GM21723 (cell line): ENCODE measurements around the gene HEMK1.

Experiments
- ATAC-seq: cut with Tn5 transposase; IDR thresholded peaks from one replicate; pipeline ENCODE4 v1.9.1; 2021; ENCODE audit warnings: mild to moderate bottlenecking, moderate library complexity; ENCODE audit not compliant: unreplicated experiment

Gene HEMK1, protein sequence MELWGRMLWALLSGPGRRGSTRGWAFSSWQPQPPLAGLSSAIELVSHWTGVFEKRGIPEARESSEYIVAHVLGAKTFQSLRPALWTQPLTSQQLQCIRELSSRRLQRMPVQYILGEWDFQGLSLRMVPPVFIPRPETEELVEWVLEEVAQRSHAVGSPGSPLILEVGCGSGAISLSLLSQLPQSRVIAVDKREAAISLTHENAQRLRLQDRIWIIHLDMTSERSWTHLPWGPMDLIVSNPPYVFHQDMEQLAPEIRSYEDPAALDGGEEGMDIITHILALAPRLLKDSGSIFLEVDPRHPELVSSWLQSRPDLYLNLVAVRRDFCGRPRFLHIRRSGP

GRCh38 chr3:50568947-50569749 is at the start of gene HEMK1:
HEMK1 (plus strand) TSS chr3:50569522; CDS start chr3:50571105, 1,583 bp downstream.
- peak; percentile 71 for ATAC-seq

DNA sequence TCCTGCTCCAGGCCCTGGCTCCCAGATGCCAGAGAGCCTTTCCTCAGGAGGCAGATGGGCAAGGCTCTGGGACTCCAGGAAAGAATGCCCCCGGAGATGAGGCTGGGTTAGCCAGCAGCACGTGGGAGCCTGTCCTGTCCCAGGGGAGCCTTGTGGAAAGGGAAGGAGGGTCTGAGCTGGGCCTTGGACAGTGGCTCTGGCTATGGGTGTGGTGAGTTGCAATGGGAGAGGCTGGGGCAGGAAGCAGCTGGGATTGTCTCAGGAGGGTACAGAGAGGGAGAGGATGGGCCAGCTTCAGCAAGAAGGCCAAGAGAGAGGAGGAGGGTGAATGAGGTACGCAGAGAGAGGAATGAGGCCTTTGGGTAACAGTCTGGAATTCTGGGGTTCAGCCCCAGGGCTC is 48.5 kb upstream of the HEMK1 start:
- no peak for ATAC-seq

DNA sequence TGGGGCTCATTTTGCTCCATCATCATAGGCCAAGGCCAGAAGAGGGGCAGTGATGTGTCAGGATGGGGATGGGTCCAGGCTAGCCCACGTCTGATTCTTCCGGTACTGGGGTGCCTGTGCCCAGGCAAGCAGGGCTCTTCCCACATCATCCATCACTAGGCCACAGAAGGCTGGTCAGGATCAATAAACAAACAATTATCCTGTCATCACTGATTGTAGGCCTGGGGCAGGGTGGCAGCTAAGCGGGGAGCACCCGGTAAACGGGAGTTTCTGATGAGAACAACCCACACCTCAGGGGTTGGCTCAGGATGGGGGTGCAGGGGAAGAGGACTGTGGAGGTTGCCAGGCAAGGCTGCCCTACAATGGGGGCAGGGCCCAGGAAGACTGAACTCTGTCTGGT is 47.8 kb upstream of the HEMK1 start:
- ATAC-seq = no peak

DNA sequence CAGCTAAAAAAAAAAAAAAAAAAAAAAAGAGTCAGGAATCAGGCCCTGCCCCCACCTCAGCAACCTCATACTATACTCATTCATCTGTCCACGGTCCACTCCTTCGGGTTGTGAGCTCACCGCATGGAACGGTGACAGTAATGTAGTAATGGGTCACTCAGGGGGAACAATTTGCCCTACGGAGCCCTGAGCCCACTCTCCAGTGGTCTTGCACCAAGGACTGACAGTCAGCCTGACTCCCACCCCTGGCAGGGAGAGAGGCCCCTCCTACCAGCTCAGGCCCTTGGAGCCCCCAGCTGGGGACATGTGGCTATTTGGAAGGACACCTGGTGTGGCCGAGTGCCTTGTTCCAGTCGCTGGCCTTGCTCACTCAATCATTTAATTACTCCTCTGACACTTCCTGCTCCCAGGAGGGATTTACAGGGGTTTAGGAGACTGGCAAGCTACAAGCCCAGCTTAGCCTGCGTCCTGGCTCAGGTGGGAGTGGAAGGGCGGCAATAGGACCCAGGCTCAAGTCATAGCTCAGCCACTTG is 46.0 kb upstream of the HEMK1 start:
- no peak for ATAC-seq

GRCh38 chr3:50524746-50525145 is 44.6 kb upstream of the HEMK1 start:
- ATAC-seq = no peak

DNA sequence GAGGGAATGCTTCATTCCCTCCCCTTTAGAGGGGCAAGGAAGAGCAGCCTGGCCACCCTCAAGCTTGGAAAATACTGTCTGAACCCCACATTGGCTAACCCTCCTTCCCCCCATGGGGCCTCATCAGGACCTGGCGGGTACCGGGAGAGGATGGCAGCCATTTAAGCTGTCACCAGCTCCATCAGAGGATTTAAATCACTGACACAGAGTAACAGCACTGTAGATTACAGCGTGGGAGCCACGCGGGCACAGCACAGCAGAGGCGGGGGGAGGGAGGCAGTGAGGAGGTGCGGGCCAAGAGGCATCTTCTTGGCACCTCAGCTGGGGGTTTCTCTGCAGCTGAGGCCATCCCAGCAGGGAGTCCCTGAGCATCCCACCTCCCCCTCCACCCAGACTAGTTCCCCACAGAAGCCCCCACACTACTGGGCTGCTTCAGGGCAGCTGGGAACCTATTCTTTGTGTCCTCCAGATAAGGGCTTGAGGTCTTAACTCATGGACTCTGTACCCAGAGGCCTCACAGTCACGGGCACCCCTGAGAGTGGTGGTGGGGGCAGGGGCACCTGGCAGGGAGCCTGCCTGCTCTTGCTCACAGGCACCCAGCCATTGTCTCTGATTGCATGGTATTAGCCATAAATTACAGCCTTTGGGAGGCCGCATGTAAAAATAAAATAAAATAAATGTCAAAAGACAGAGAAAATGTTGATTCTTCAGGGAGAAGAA is 44.0 kb upstream of the HEMK1 start:
- ATAC-seq = no peak

DNA sequence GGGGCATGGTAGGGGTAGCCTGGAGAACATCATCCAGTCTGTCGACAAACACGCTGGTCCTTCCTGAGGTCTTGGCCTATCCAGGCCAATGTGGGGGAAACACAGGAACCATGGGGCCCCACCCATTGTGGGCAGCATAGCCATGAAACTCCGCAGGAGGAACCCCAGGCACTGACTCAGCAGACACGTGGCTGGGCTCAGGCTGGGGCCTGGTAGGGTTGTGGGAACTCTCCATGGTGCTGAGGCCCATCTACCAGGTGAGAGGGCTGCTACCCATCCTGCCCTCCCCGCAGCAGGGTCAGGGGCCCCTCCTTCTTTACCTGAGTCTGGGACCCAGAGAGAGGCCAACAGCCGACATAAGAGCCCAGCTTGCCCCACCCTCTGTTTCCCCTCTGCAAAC is 43.3 kb upstream of the HEMK1 start:
- ATAC-seq = no peak

DNA sequence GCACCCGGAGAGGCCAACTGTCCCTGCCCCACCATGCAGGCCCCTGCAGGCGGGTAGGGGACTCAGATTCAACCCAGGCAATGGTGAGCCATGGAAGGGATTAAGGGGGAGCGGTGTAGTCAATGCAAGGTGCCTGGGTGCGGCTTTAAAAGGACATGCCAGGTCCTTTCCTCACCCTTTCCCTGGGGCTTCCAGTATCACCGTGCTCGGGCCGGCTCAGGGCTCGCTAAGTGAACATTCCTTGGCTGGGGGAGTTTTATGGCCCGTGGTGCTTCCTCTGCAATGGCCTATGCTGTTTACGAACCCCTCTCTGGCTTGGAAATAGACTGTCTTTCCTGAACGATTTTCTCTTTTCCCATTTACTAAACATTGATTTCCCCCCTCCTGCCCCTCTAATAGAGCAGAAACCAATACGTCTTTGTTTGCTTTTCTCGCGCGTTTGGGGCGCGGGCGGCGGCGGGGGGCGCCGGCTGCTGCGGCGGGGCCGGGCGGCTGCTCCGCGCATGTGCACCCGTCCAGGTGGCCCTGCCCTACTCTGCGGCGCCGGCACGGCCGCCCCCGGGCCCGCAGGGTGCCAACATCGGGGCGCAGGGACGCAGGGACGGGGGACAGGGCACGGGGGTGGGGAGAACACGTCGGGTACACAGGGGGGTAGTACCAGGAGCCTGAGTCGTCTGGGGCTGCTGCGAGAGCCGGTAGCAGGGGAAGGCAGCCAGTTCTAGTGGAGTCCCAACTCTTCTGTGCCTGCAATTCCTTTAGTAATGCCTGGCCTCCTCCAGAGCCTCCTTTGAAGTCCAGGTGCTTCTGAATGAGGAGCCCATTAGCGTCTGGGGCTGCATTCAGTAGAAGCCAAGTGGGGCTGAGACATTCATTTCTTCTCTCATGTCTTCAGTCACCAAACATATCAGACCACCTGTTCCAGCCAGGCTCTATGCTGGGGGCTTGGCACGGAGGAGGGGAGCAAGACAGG is 39.0 kb upstream of the HEMK1 start:
- no peak for ATAC-seq

DNA sequence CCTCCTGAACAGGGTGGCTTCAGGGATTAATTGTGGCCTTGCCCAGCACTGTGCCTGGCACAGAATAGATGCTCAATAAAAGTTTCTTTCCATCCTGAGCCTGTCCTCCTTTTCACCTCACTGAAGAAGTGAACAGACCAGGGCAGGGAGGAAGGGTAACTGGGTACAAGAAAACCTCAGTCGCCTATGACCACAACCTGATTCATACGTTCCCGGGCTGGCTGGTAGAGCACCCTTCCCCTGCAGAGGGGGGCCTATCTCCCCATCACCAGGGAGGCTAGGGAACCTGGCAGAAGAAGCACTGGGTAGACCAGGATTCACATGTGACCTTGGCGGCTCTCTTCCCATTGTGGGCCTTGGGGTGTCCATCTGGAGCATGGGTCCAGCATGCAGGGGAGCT is 38.1 kb upstream of the HEMK1 start:
- ATAC-seq = no peak

DNA sequence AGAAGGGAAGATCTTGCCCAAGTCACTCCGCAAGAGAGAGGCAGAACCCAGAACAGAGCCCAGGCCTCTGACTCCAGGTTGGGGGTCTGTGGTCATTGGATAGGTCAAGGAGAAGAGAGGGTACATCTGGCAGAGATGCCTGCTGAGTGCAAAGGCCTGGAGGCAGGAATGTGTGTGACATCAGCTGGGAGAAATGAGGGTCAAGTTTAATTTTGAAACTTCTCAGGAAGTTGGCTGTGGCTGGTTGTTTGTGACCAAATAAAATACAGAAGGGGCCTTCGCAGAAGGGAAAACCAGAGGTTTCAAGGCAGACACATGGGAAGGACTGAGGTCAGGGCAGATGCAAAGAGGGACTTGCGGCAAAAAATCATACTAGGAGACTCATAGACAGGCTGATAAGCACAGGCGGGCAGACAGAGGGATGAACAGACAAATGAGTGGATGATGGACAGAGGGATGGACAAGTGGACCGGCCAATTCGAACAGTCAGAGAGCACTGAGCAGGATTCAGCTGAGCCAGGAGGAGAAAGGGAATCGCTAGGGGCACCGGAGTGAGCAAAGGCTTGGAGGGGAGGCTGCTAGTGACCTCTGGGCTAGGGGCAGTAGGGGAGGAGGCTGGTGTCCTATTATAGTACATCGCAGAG is 37.1 kb upstream of the HEMK1 start:
- ATAC-seq = no peak

DNA sequence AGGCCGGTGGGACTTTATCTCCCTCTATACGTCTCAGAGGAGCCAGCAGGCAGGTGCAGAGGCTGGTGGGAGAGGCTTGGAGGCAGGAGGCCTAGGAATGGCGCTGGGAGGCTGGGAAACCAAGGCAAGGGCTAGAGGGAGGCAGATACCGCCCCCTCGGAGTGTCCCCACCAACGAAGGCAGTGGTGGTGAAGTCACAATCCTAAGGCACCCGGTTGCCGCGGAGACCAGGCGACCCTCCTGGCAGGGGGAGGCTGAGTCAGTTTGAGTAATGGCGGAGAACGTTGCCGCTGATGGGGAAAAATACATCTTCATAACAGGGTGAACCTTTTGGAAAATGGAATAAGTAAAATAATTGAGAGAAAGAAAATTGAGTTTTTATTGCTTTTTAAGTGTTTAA is 36.0 kb upstream of the HEMK1 start:
- ATAC-seq = no peak

DNA sequence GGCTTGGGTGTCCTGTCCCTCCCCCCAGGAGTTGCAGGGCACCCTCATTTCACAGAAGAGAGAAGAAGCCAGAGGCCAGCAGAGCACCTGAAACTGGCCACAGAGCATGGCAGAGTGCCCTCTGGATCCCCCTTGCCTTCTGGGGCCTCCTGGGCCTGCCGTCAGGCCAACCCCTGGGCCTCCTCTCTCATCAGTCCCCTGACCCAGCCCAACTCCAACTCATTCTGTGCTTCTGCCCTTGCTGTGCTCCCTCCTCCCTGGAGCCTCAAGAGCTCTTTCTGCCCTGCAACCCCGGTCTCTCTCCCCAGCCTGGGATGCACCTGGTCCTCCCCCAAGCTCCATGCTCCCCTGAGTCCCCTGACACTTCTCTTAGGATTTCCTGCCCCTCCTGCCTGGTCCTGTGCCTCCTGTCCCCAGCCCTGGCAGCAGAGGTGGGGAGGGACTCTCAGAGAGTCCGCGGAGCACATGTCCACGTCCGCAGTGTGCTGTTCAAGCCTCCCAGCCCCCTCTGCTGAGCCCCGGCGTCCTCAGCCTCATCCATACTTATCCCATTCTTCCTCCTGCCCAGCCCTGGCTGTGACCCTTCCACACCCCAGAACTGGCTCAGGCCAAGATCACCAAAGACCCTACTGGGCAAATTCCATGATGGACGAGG is 35.4 kb upstream of the HEMK1 start:
- no peak for ATAC-seq

DNA sequence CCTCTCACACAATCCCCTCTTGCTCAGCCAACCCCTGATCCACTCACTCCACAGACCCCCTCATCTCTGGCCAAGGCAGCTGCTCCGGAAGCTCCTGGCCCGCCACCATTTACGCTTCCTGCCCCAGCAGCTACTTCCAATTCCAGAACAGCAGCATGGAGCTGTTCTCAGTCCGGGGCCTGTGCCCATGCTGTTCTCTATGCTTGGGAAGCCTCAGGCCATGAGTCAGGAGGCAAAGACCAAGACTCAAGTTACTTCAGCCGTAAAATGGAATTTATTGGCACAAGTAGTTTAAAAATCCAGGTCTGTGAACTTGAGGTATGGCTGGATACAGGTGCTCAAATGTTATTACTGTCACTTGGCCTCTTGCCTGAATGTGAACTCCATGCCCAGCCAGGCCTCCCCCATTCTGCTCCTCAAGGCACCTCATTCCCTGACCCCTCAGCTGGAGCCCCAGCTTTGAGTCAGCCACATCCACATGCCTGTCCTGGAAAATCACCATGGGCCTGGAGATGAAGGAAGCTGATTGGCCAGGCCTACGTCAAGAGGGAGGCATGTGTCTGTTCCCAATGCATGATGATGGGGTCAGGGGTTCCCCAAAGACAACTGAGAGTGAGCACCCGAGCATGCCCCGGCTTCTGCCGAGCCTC is 34.5 kb upstream of the HEMK1 start:
- ATAC-seq = no peak

- no peak for ATAC-seq
Observed at GRCh38 chr3:50536471-50537180, 32.7 kb upstream of the HEMK1 start.

GRCh38 chr3:50537421-50538129 is 31.7 kb upstream of the HEMK1 start:
- no peak for ATAC-seq

DNA sequence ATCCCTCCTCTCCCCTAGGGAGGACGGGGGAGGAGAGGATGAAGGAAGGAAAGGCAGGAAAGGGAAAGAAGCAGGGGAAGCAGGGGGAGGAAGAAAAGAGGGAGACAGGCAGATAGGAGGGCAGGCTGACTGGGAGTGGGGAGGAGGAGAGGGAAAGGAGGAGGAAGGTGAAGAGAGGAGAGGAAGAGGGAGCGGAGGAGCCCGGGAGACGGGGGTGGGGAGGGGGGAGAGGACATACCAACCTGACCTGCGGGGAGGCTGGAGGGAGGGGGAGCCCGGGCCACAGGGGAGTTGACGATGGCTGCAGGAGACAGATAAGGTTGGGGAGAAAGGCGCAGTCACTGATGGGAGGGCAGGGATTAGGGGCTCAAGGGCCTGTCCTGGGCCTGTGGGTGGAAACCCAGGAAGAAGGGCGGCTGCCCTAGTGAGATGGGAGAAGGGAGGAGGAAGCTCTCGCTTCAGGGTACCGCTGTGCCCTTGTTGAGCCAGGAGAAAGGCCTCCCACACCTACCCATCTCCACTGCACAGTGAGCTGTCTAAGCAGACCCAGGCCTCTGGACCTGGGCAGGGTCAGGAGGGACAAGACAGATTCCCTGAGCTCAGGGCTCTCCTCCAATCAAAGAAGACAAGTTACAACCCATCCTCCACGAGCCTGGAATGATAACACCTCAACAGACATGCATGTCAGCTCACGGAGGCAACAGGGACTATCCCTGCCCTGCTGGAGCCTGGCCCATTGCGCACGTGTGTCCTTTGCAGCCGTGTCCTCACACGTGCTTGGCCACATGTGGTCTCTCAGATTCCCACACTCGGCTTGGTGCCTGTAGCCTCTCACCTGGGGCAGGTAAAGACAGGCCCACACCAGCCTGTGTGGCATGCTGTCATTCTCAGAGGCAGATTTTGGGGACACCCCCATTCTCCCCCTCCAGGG is 29.7 kb upstream of the HEMK1 start:
- ATAC-seq = no peak
